Skeletal muscle satellite cell (primary cell): ENCODE results near the gene EFNA5.

ENCODE experiments used
- H3K27me3 ChIP-seq: 2 replicates; pipeline ENCODE4 v1.7.0; 2013; ENCODE audit warnings: low read length; ENCODE audit not compliant: control insufficient read depth, insufficient read depth
- H3K36me3 ChIP-seq: 2 replicates; pipeline ENCODE4 v1.7.0; 2013; ENCODE audit warnings: mild to moderate bottlenecking, control low read depth, low read length; ENCODE audit not compliant: insufficient read depth
- H3K4me1 ChIP-seq: 2 replicates; pipeline ENCODE4 v1.7.0; 2013; ENCODE audit warnings: low read length; ENCODE audit not compliant: control insufficient read depth, insufficient read depth
- H3K4me2 ChIP-seq: 2 replicates; pipeline ENCODE4 v1.7.0; 2013; ENCODE audit warnings: mild to moderate bottlenecking, low read length
- H3K4me3 ChIP-seq: 2 replicates; pipeline ENCODE4 v1.7.0; 2013; ENCODE audit warnings: low read length
- H3K9ac ChIP-seq: 2 replicates; pipeline ENCODE4 v1.7.0; 2013; ENCODE audit warnings: mild to moderate bottlenecking, low read depth, low read length, moderate library complexity
- H3K9me3 ChIP-seq: replicated peaks from 2 replicates; pipeline ENCODE4 v1.7.0; 2013; ENCODE audit warnings: mild to moderate bottlenecking, control low read depth, low read length

The EFNA5 gene

GRCh38 chr5:107576736-107577393 is 93.9 kb downstream of the EFNA5 start:
- no peaks in the 10 kb centered on the region for H3K27me3 ChIP-seq
- H3K36me3 ChIP-seq: no peaks in the 10 kb centered on the region
- no peak overlapping the region for H3K9ac ChIP-seq
- no peaks in the 10 kb centered on the region for H3K9me3 ChIP-seq
- H3K4me1 ChIP-seq: peaks cover 15% of the 10 kb centered on the region
- no peak overlapping the region for H3K4me3 ChIP-seq
- H3K4me2 ChIP-seq: no peak overlapping the region

GRCh38 chr5:107576155-107576554 is 94.6 kb downstream of the EFNA5 start:
- no peaks in the 10 kb centered on the region for H3K36me3 ChIP-seq
- H3K9ac ChIP-seq: no peak overlapping the region
- H3K27me3 ChIP-seq: no peaks in the 10 kb centered on the region
- H3K4me2 ChIP-seq: no peak overlapping the region
- H3K4me1 ChIP-seq: peaks cover 22% of the 10 kb centered on the region
- no peak overlapping the region for H3K4me3 ChIP-seq
- no peaks in the 10 kb centered on the region for H3K9me3 ChIP-seq

- no peak overlapping the region for H3K4me2 ChIP-seq
- H3K4me3 ChIP-seq: no peak overlapping the region
- no peaks in the 10 kb centered on the region for H3K9me3 ChIP-seq
- no peaks in the 10 kb centered on the region for H3K27me3 ChIP-seq
- H3K36me3 ChIP-seq: no peaks in the 10 kb centered on the region
- no peak overlapping the region for H3K9ac ChIP-seq
- peaks cover 24% of the 10 kb centered on the region for H3K4me1 ChIP-seq
Observed at GRCh38 chr5:107574287-107574686, 96.5 kb downstream of the EFNA5 start.

GRCh38 chr5:107572715-107573368 is 97.9 kb downstream of the EFNA5 start:
- no peaks in the 10 kb centered on the region for H3K36me3 ChIP-seq
- H3K9me3 ChIP-seq: no peaks in the 10 kb centered on the region
- peaks cover 21% of the 10 kb centered on the region for H3K4me1 ChIP-seq
- no peak overlapping the region for H3K4me3 ChIP-seq
- no peaks in the 10 kb centered on the region for H3K27me3 ChIP-seq
- peak overlapping the region; percentile 88 for H3K4me2 ChIP-seq
- no peak overlapping the region for H3K9ac ChIP-seq

DNA sequence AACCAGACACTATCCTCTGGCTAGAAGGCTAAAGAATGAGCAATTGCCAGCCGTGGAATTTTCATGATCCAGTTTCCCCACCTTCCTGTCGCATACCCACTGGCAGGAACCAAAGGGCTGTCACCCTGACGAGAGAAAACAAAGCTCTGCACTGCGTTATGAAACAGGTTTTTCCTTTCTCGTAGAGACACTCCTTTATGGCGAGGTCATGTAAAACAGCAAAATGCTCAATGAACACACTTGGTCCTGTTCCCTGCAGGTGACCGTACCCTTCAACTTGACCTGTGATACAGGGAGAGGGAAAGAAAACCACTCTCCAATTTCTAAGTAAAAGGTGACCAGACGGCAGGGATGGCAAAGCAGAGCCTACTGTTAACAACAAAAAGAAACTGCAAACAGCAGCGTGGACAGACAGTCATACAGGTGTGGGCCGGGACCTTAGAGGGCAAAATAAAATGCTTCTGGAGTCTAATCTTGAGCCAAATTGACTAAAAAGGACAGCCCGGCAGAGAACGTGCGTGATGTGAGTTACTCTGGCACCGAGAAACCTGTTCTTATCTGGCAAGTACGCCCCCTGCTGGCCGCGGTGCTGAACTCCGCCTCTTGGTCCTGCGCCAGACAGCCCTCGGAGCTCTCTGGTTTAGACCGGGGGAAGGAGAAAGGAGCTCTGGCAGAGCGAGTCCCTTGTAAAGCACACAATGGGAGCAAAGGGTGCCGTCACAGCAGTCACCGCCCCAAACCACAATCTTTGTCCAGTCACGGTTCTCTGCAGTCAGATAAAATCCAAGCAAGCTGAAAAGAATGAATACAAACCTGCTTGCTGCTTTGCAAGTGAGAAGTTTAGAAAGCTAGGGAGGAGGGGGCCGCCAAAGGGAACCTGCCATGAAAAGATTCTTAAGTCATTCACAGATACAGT is 98.9 kb downstream of the EFNA5 start:
- H3K4me1 ChIP-seq: peaks cover 21% of the 10 kb centered on the region

DNA sequence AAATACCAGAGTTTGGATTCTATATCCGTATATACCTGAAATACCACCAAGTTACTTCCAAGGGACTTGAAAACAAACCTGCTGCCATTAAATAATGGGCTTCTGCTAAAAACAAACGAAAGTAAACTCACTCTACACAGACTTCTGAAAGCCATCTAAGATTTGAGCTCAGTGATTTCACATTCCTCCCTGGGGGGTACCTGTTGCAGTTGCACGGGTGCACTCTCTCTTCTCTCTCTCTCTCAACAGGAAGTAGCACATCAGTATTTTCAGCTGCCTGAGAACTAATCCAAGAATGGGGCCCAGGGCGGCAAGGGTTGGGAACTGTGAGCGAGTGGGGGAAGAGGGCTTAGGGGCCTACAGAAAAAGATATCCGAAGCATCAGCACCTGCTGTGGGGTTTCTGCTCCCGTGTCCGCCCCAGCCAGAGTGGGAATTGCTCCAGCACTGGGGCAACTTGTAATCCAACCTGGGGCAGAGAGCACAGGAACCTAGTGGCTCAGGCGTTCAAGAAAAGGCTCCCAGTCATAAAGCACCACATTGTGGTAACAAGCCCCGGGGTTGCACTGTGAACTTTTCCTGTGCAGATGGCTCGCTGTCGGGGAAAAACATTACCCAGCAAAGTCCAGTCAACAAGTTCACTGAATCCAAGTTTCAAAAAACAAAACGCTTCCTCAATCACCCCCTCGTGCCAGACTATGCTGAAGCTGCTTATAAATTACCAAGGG is 99.8 kb downstream of the EFNA5 start:
- Histone ChIP-seq H3K27me3 (no peaks in the 10 kb centered on the region), H3K36me3 (no peaks in the 10 kb centered on the region), H3K9ac (peak overlapping the region; percentile 74), H3K4me1 (peaks cover 22% of the 10 kb centered on the region), H3K9me3 (no peaks in the 10 kb centered on the region), H3K4me2 (peak overlapping the region; percentile 88), H3K4me3 (peak overlapping the region; percentile 69)

More for the DNA sequence above, 98.9 kb downstream of the EFNA5 start:
- no peaks in the 10 kb centered on the region for H3K27me3 ChIP-seq
- H3K36me3 ChIP-seq: no peaks in the 10 kb centered on the region
- H3K4me3 ChIP-seq: peak overlapping the region; percentile 69
- peak overlapping the region; percentile 88 for H3K4me2 ChIP-seq
- no peaks in the 10 kb centered on the region for H3K9me3 ChIP-seq
- H3K9ac ChIP-seq: peak overlapping the region; percentile 74

DNA sequence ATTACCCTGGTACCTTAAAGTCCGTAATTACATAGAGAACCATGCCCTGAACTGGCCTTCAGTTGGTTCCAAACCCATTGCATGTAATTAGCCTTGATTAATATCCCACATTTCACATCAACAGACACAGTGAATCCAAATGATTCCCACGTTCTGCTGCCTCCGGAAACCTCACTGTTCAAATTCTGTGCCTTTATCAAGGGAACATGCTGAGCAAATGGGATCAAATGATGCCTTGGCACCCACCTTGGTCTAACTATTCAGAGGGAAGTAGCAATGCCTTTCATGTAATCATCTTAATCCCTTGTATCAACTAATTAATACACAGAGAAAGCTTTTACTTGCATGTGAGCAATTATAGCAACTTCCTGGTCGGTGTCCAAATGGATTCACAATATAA is 100.6 kb downstream of the EFNA5 start:
- no peak overlapping the region for H3K4me3 ChIP-seq
- no peaks in the 10 kb centered on the region for H3K36me3 ChIP-seq
- no peaks in the 10 kb centered on the region for H3K27me3 ChIP-seq
- H3K4me1 ChIP-seq: peaks cover 30% of the 10 kb centered on the region
- H3K9ac ChIP-seq: no peak overlapping the region
- H3K4me2 ChIP-seq: no peak overlapping the region
- H3K9me3 ChIP-seq: no peaks in the 10 kb centered on the region

- no peak overlapping the region for H3K4me2 ChIP-seq
- H3K36me3 ChIP-seq: no peaks in the 10 kb centered on the region
- H3K27me3 ChIP-seq: no peaks in the 10 kb centered on the region
- peaks cover 42% of the 10 kb centered on the region for H3K4me1 ChIP-seq
- H3K4me3 ChIP-seq: no peak overlapping the region
- no peaks in the 10 kb centered on the region for H3K9me3 ChIP-seq
- H3K9ac ChIP-seq: no peak overlapping the region
Observed at GRCh38 chr5:107567901-107568671, 102.7 kb downstream of the EFNA5 start.

DNA sequence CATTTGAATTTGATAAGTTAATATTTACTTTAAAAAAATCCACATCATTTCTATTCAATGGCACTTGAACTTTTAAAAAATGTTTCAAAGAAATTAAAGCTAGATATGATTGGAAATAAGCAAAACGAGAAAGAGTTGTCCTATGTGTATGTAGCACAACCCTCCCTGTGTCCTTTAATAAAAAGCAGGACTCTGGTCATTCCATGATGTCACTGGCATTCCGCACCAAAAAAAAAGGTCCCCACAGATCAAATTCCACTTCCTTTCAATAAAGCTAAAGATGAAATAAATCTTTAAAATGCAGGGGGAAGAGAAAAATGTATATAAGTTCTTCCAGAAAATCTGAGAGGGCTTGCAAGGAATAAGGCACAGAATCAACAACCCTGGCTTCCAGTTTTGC is 103.8 kb downstream of the EFNA5 start:
- no peaks in the 10 kb centered on the region for H3K27me3 ChIP-seq
- no peaks in the 10 kb centered on the region for H3K9me3 ChIP-seq
- H3K4me1 ChIP-seq: peaks cover 33% of the 10 kb centered on the region
- H3K4me2 ChIP-seq: no peak overlapping the region
- no peak overlapping the region for H3K9ac ChIP-seq
- H3K4me3 ChIP-seq: no peak overlapping the region
- no peaks in the 10 kb centered on the region for H3K36me3 ChIP-seq

- no peak overlapping the region for H3K9ac ChIP-seq
- H3K36me3 ChIP-seq: no peaks in the 10 kb centered on the region
Observed at GRCh38 chr5:107565791-107566767, 104.7 kb downstream of the EFNA5 start.

More at GRCh38 chr5:107565791-107566767, 104.7 kb downstream of the EFNA5 start:
- Histone ChIP-seq H3K9me3 (no peaks in the 10 kb centered on the region), H3K4me2 (no peak overlapping the region), H3K4me3 (no peak overlapping the region), H3K4me1 (peaks cover 25% of the 10 kb centered on the region), H3K27me3 (no peaks in the 10 kb centered on the region)
